ENCODE data around the gene SETBP1.

The SETBP1 gene

GRCh38 chr18:44917216-44918141, 236.8 kb downstream of the SETBP1 start:
- no peak for DNase-seq (ENCODE audit: low spot score)
- in situ Hi-C loops (cut with MboI; ENCODE audit: low sequenced_read_pairs, unreplicated experiment) = no loop called here
- TF ChIP-seq CTCF (IDR thresholded peaks at IDR 0.05; ENCODE audit: borderline replicate concordance, control extremely low read depth, extremely low read depth, insufficient read depth, missing control alignments) = no peak

- TF ChIP-seq CTCF (IDR thresholded peaks at IDR 0.05; ENCODE audit: borderline replicate concordance, control extremely low read depth, extremely low read depth, insufficient read depth, missing control alignments) = no peak
- in situ Hi-C loops (cut with MboI; ENCODE audit: low sequenced_read_pairs, unreplicated experiment) = no loop called here
- no peak for DNase-seq (ENCODE audit: low spot score)
These were observed 237.4 kb downstream of the SETBP1 start for GRCh38 chr18:44918142-44918476.

GRCh38 chr18:44920441-44920840, 239.8 kb downstream of the SETBP1 start:
- no peak for TF ChIP-seq CTCF (IDR thresholded peaks at IDR 0.05; ENCODE audit: borderline replicate concordance, control extremely low read depth, extremely low read depth, insufficient read depth, missing control alignments)
- in situ Hi-C loops (cut with MboI; ENCODE audit: low sequenced_read_pairs, unreplicated experiment) = no loop called here

DNA sequence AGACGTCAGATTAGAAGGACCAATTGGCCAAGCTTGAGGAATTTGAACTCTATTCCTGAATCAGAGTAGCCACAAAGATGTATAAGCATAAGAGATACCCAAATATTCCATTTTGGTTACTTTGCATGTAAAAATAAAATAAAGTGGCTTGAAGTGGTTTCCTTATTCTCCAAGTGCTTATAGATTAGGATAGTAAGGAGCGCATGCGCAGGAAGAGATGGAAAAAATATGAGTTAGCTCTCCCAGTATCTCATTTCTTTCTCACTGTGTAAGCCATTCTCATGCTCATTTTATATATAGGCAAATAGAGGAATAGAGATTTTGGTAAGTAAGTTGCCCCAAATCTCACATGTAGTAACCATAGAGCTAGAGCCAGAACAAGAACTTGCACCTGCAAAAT, 241.3 kb downstream of the SETBP1 start:
- in situ Hi-C loops (cut with MboI; ENCODE audit: low sequenced_read_pairs, unreplicated experiment) = no loop called here
- TF ChIP-seq CTCF (IDR thresholded peaks at IDR 0.05; ENCODE audit: borderline replicate concordance, control extremely low read depth, extremely low read depth, insufficient read depth, missing control alignments) = no peak
- no peak for DNase-seq (ENCODE audit: low spot score)

More at GRCh38 chr18:44920441-44920840, 239.8 kb downstream of the SETBP1 start:
- no peak for DNase-seq (ENCODE audit: low spot score)

DNA sequence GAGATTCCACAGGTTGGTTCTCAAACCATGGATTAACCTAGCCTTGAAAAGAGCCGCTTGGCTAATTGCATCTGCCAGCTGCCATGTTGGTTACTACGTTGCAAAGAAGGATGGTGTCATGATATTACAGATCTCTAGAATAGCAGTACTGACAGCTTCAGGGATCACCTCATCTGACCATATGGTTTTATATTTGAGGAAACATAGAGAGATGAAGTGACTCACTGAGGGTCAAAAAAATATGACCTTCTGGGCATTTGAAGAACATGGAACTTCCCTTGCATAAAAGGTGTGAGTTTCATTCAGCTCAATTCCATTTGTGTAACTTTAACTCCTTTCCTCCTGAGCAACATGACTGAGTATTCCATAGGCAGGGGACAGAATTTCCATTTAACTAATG, 242.3 kb downstream of the SETBP1 start:
- no peak for TF ChIP-seq CTCF (IDR thresholded peaks at IDR 0.05; ENCODE audit: borderline replicate concordance, control extremely low read depth, extremely low read depth, insufficient read depth, missing control alignments)
- in situ Hi-C loops (cut with MboI; ENCODE audit: low sequenced_read_pairs, unreplicated experiment) = no loop called here
- DNase-seq (ENCODE audit: low spot score) = no peak

DNA sequence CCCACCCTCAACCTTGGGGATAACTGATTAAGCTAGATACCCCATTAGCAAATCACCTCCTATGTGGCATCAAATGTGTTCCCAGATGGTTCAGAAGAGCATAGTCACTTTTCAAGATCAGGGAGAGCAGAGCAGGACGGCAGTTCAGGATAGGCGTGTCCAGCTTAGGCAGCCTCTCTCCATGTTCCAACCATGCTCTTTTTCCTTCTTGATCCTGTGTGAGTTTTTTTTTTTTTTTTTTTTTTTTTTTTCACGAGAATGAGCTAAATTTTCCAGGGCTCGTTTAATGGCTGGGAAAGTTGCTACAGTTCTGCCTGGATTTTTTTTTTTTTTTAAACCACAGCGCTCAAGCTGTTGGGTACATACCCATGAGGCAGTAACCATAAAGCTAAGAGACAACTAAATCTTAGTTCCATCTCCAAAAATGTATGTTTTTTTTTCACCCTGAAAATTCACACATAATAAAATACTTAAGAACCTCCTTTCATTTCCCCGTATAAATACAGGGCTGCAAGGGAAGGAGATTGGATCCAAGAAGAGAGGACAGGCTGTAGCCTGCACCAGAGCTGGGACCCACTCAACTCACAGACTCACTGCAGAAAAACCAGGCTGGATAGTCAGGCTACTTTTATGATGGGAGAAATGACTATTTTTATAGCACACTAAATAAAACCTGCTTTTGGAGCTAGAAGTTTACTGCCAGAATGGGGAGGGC, 244.3 kb downstream of the SETBP1 start:
- in situ Hi-C loops (cut with MboI; ENCODE audit: low sequenced_read_pairs, unreplicated experiment) = no loop called here
- TF ChIP-seq CTCF (IDR thresholded peaks at IDR 0.05; ENCODE audit: borderline replicate concordance, control extremely low read depth, extremely low read depth, insufficient read depth, missing control alignments) = no peak
- DNase-seq (ENCODE audit: low spot score) = no peak

All from GM13976 (cell line).